Prostate gland (tissue), 2 donors: ENCODE data around the gene PRDM16.

ENCODE experiments used
- CTCF ChIP-seq, 4 experiments: fragments of 200-600 bp in 2 of 4; fragments of 450-650 bp in 2 of 4; sonication (generic) in 2 of 4; IDR thresholded peaks; 1 replicate in 3 of 4; 2 replicates in 1 of 4; pipeline ENCODE4 v1.5.1; 2016 to 2019; ENCODE audit warnings: antibody characterized with exemption in 4 of 4, mild to moderate bottlenecking in 2 of 4, moderate library complexity in 2 of 4
- POLR2A ChIP-seq: fragments of 450-650 bp; IDR thresholded peaks from one replicate; pipeline ENCODE4 v1.6.1; 2016; ENCODE audit warnings: antibody characterized with exemption, mild to moderate bottlenecking
- POLR2AphosphoS5 ChIP-seq: sonication (generic); formaldehyde crosslinking; IDR thresholded peaks from one replicate; pipeline ENCODE4 v1.6.1; 2017; ENCODE audit warnings: antibody characterized with exemption

- TF ChIP-seq CTCF (IDR thresholded peaks at IDR 0.05) (no peak), POLR2A (no peak), POLR2AphosphoS5 (no peak)
Observed at GRCh38 chr1:3281735-3282134, 212.7 kb downstream of the PRDM16 start.
